Measurements from ENCODE around the gene C11orf52. TPM values are rescaled to one million over a fixed set of nuclear protein-coding genes. Genes with fewer than 3 reads are reported as not detected.

Gene C11orf52
- total and polyA plus RNA-seq, 2 of the 13 experiments (the other 11 are each of a cell fraction or from before 2014, with no cell fraction given), result 7.4 to 11.0 TPM

GRCh38 chr11:111905411-111905810, 13.3 kb upstream of the C11orf52 start:
- Histone ChIP-seq H3K36me3 (replicated peaks in 1 of 2; ENCODE audit: control insufficient read depth in 1 of 2, insufficient read depth in 2 of 2, low read length in 2 of 2) (no peaks in the 10 kb centered on the region), H3K4me1 (ENCODE audit: insufficient read depth, low read length) (no peaks in the 10 kb centered on the region), H3K4me2 (ENCODE audit: low read depth, low read length) (no peak overlapping the region), H3K9ac (ENCODE audit: insufficient read depth, low read depth, low read length) (no peak overlapping the region), H3K9me3 (ENCODE audit: low read length) (no peaks in the 10 kb centered on the region), H2AFZ (ENCODE audit: low read length) (no peak overlapping the region), H3K4me3 (replicated peaks in 1 of 3; ENCODE audit: insufficient read depth in 1 of 3, low read depth in 2 of 3, low read length in 3 of 3) (no peak overlapping the region), H3K27ac (ENCODE audit: extremely low read length, insufficient read depth, low read length) (no peak overlapping the region), H3K79me2 (ENCODE audit: insufficient read depth, low read length) (no peaks in the 10 kb centered on the region), H3K27me3 (ENCODE audit: control insufficient read depth in 1 of 2, insufficient read depth in 2 of 2, low read length in 2 of 2) (no peaks in the 10 kb centered on the region), H4K20me1 (ENCODE audit: insufficient read depth, low read length) (no peaks in the 10 kb centered on the region)
- ChIA-PET CTCF (ENCODE audit: low intra/inter-chr PET ratio, low total read pairs) (no interaction called here), POLR2A (no interaction called here)
- no TSS peak for BruUV-seq (replicated peaks)
- ATAC-seq, result no peak
- in situ Hi-C loops (cut with HindIII; ENCODE audit: extremely low pct_ligation_motif_present, low pct_unique_long_range_greater_than_20kb), result no loop called here
- intact Hi-C loops (cut with micrococcal nuclease; ENCODE audit: unreplicated experiment), result no loop called here
- TF ChIP-seq HMGA1 (CRISPR knock-in tag; conservative IDR thresholded peaks at IDR 0.05) (no peak), SAP130 (CRISPR knock-in tag; IDR thresholded peaks at IDR 0.05; ENCODE audit: low read depth) (no peak), ZNF205 (CRISPR knock-in tag; IDR thresholded peaks at IDR 0.05) (no peak), BHLHE40 (IDR thresholded peaks at IDR 0.05; ENCODE audit: low read length) (no peak), ATF7-NPFF (CRISPR knock-in tag; IDR thresholded peaks at IDR 0.05; ENCODE audit: low read depth) (no peak), ZBTB10 (CRISPR knock-in tag; IDR thresholded peaks at IDR 0.05; ENCODE audit: borderline replicate concordance) (no peak), FOXK1 (CRISPR knock-in tag; IDR thresholded peaks at IDR 0.05; ENCODE audit: borderline replicate concordance, low read depth) (no peak), GTF3A (CRISPR knock-in tag; conservative IDR thresholded peaks at IDR 0.05) (no peak), HOXA7 (CRISPR knock-in tag; IDR thresholded peaks at IDR 0.05) (no peak), ZNF274 (CRISPR knock-in tag; IDR thresholded peaks at IDR 0.05) (no peak)
- WGBS (ENCODE audit: low lambda C conversion rate), result 6% methylated on average over 2 of the region's 2 CpGs
- no peak for FAIRE-seq
- DNase-seq (ENCODE audit: low spot score), result no peak
